ENCODE data around the gene GALNT2.

GALNT2 gene

DNA sequence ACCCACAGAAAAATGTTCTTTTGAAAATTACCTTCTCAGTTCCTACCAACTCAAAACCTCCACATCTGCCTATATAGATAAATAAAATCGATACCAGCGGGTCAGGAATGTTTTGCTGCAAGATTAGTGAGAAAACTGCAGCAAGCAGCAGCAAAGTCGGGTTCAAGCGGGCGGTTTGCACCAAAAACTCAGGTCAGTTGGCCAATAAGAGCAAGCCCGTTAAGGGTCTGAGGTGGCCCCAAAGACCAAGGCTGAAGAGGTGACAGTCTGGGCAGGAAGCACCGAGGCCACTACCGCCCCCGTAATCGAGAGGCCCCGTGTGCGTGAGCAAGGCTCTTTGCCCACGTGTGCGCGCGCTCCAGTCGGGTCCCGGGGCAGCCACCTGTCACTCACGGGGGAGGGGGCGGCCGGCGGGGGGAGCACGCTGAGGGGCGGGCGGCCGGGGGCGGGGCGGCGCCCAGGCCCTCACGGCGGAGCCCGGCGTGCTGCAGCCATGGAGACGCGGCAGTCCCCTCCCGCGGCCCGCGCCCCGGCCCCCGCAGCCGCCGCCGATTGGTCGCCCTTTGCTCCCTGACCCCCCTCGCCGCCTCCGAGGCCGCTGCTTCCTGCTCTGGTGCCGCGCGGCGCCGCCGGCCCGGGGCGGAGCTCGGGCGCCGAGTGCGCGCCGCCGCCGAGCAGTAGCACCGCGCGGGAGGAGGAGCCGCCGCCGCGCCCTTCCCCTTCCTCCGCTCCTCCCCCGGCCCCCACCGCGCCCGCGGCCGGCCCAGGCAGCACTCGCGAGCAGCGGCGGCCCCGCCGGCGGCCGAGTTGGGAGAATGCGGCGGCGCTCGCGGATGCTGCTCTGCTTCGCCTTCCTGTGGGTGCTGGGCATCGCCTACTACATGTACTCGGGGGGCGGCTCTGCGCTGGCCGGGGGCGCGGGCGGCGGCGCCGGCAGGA, at the start of gene GALNT2:
TSS of gene GALNT2 (plus strand) at position 773 of the 939 bp plus-strand sequence. CDS start at position 816, 43 bp downstream.
- DNase-seq, result peak; percentile 85 to 91

- no peak for DNase-seq
Observed at GRCh38 chr1:230020451-230020850, 46.6 kb upstream of the GALNT2 start.

DNA sequence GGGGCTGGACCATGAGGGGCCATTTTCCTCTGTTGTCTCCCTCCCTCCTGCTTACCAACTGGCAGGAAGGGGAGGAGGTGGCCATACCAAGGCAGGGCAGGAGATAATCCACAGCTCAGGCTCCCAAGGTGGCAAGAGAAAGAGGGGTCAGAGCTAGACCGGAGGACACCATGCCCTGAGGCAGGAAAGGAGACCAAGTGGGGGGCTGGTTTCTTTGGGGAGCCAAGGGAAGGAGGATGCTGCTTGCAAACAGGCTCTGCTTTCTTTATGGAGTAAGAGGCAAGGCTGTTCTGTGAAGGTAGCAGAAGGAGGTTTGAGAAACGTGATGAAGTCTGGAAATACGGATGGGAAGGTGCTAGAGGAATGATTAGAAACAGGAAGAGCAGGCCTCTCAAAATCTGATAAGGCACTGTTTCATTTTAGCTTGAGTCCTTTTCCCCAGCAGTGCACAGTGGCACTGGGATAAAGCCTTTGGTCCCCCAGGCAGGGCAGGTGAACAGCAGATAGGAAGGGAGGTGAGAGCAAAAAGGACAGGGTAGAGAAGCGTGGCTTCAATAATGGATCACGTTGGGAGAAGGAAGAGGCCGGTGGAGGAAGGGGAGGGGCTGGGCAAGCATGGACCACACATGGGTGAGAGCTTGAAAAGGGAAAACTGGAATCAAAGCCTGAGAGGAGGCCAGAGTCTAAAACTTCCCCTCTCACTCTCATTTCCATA, 44.2 kb upstream of the GALNT2 start:
- no peak for DNase-seq

GRCh38 chr1:230025686-230026085, 41.4 kb upstream of the GALNT2 start:
- no peak for DNase-seq

GRCh38 chr1:230026139-230026538, 40.9 kb upstream of the GALNT2 start:
- no peak for DNase-seq

DNA sequence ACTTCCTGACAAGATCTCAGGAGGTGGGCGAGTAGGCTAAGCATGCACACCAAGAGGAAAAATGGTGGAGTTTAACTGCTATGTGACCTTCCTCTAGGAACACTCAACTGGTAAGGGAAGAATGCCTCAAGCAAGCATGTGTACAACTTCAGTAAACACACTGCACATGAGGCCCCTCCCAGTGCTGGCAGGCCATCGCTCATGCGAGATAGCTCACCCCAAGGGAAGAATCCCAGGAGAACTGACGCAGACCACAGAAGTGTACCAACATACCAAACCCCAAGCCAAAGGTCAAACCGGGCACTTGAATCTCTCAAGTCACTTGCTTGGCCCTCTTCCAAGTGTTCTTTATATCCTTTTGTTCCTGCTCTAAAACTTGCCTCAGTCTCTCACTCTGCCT, 40.5 kb upstream of the GALNT2 start:
- DNase-seq, result no peak

DNA sequence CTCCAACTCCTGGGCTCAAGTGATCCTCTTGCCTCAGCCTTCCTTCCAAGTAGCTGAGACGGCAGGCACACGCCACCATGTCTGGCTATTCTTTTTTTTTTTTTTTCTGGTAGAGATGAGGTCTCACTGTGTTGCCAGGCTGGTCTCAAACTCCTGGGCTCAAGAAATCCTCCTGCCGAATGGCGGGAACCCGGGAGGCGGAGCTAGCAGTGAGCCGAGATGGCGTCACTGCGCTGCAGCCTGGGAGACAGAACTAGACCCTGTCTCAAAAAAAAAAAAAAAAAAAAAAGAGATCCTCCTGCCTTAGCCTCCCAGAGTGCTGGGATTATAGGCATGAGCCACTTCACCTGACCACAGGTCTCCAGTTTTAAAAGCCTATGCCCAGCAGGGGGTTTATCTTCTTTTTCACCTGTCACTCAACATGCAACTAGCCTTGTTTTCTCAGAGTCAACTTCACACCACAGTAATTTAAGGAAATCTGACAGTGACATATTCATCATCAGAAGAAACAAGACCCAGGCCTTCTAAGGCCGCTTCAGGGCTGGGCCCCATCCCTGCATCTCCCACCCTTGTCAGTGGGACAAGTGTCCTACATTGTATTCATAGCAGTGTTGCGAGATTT, 38.3 kb upstream of the GALNT2 start:
- DNase-seq, result no peak

- no peak for DNase-seq
Observed at GRCh38 chr1:230029244-230029941, 37.6 kb upstream of the GALNT2 start.

DNA sequence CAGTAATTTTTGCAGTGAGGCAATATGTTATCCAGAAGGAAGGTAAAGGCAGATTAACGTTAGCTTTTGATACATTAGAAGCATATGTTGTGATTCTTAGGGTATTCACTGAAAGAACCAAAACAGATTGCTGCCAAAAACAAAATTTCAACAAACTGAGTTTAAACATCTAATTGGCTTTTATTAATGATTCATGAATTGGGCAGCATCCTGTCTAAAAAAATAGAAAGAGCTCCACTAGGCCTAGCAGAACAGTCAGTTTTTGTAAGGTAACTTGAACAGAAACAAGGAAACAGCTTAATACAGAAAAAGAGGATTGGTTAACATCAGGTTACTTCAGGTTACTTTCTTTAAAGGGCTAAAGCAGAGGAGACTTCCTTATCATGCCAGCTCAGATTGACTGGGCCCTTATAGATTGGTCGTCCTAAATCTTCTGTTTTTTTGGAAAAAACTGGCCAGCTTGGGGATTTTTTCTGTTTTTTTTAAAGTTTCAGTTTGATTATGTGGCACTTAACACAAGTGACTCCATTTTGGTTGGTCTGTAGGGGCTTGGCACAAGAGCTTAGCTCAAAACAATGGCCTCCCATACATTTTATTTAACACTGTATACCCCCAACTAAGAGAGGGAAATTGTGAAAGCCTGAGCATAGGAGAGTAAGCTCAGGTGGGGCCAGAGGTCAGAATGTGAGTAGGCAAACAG, 36.8 kb upstream of the GALNT2 start:
- DNase-seq, result no peak

- no peak for DNase-seq
Observed at GRCh38 chr1:230031131-230031530, 35.9 kb upstream of the GALNT2 start.

DNA sequence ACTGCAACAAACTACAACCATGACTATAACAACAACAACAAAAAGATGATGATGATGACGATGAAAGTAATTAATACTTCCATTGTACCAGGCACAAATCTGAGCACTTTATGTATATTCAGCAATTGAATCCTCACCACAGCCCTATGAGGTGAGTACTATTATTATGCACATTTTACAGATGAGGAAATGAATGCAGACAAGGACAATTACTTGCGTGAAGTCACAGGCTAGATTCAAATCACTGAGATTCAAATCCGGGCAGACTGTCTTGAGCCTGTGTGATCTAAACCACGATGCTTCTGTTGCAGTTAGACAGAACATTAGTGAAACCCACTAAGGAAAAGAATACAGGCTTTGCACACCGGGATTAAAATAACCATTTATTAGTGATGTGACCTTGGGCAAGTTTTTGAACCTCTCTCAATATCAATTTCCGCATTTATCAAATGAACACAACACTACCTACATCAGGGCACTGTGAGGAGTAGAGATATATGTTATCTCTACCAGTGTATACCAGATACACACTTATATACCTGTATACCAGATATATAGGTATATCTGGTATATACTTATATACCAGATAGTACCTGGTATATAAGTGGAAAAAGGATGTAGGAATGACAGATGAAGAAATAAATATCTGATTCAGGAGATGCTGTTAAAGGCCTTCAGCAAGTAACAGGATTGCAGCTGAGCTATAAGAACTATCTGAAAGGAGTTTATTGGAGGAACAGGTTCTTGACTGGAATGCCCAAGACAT, 34.3 kb upstream of the GALNT2 start:
- DNase-seq, result no peak

DNA sequence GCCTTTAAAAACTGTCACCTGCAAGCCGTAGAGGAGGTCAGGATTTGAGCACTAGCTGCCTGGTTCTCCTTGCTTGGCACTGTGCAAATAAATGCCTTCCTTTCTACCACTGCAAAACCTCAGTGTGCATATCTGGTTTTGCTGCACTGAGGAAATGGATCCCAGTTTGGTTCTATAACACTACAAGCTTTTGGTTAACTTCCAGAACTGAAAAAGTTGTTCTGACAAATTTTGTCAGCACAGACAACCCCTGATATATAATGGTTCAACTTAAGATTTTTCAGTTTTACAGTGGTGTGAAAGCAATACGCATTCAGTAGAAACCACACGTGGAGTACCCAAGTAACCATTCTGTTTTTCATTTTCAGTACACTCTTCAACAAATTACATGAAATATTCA, 29.8 kb upstream of the GALNT2 start:
- DNase-seq, result no peak

DNA sequence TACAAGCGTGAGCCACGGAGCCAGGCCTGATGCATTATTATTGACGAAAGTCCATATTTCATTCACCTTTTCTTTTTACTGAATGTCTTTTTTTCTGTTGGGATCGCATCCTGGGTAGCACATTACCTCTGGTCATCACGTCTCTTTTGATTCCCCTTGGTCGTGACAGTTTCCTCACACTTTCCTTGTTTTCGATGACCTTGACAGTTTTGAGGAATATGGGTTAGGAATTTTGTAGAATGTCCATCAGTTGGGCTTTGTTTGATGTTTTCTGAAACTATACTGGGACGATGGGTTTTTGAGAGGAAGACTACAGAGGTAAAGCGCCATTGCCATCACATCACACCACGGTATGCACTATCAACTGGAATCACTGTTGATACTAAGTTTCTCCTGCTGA, 26.6 kb upstream of the GALNT2 start:
- DNase-seq, result no peak

- DNase-seq, result no peak
Observed at GRCh38 chr1:230043081-230043480, 24.0 kb upstream of the GALNT2 start.

DNA sequence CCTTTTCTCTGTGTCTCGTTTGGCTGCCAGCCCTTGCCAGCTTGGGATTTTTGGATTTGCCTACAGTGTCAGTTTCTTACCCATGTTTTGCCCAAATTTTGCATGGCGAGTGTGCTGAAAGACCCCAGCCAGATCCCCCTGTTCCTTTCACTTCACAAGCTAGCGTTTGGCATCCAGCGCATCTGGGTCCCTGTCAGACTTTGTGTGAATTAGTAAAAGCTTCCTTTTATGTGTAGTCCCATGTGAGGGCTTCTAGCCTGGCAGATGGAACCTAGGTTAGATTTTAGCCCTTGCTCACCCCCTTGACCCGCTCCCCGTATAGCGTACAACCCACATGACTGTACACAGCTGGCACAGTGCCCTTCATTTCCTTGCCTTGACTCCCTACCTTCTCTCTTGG, 22.3 kb upstream of the GALNT2 start:
- DNase-seq, result no peak

GRCh38 chr1:230047114-230047865, 19.7 kb upstream of the GALNT2 start:
- DNase-seq, result no peak

GRCh38 chr1:230048322-230048721, 18.7 kb upstream of the GALNT2 start:
- DNase-seq, result no peak

- no peak for DNase-seq
Observed at GRCh38 chr1:230048922-230049321, 18.1 kb upstream of the GALNT2 start.

DNA sequence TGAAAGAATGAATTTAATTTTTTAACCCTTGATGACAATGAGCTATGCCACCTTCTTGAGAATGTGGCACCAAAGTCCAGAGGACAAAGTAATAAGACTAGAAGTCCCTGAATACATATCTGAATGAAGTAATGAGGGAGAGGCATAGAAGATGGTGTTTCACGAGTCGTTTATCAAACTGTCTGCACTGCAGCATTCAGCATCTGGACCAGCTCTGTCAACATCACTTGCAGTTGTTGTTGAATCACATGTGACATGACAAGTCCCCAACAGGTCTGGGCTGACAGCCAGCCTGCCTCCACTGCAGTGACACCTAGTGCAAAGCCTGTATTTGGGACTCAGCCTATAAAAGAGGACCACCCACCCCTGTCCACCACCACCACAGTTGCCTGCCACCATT, 17.3 kb upstream of the GALNT2 start:
- no peak for DNase-seq

DNA sequence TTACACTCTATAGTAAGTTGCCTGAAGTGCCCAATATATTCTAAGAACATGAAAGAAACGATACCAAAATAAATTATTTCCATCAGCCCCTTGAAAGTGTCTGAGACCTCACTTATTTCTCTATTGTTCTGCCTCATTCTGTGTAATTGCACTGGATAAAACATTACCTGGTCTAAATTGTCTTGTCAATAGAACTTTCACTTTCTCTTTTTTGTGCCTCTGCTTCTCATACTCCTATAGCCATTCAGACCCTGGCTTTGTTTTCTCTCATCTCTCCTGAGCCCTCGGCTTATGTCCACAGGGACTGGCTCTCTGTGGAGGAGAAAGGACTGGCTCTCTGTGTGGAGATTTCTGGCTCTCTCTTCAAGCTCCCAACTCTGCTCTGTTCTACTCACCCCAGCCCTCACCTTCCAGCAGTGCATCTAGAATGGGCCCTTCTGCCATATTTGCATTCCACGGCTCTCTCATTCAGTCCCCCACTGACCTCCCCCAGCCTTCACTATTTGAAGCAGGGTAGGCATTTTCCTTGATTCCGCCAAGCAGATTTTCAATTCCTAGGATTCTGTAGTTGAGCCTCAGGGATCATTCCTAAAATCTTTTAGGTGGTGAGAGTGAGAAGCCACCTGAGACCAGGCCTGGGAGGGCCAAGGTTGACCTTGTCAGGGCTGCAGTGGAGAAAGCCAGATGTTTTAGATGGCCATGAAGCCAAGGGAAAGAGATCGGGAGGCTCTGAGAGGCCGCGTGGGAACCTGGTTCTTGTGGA, 15.9 kb upstream of the GALNT2 start:
- DNase-seq, result no peak
